ENCODE measurements around the gene RPUSD1. TPM values are rescaled to one million over a fixed set of nuclear protein-coding genes. Genes with fewer than 3 reads are reported as not detected.

The RPUSD1 gene
- total and polyA plus RNA-seq, 8 donors = 8.6 to 21.0 (median 12.1) TPM

- intact Hi-C loops (cut with DNase I) = no loop called here
- no peak for TF ChIP-seq CTCF (IDR thresholded peaks at IDR 0.05)
- Histone ChIP-seq H3K36me3 (no peaks in the 10 kb centered on the region), H3K4me3 (no peak within 1 kb of the TSS), H3K4me1 (no peaks in the 10 kb centered on the region), H3K27me3 (peaks cover 22 to 60% of the 10 kb centered on the region in 2 donors), H3K9me3 (no peaks in the 10 kb centered on the region), H3K27ac (no peak within 1 kb of the TSS)
- peak; percentile 9 for ATAC-seq
- no peak for DNase-seq
Observed at GRCh38 chr16:799948-800833, 12.0 kb upstream of the RPUSD1 start, which contains the start of gene GNG13. Gene GNG13 (minus strand): TSS chr16:800734. CDS start chr16:799077, 1,657 bp downstream.

GRCh38 chr16:799111-799947 is 11.1 kb upstream of the RPUSD1 start:
- H3K4me3 ChIP-seq = no peak overlapping the region
- no peak overlapping the region for H3K27ac ChIP-seq
- DNase-seq = no peak
- H3K36me3 ChIP-seq = no peaks in the 10 kb centered on the region
- TF ChIP-seq CTCF (IDR thresholded peaks at IDR 0.05) = no peak
- H3K4me1 ChIP-seq = no peaks in the 10 kb centered on the region
- peaks cover 22 to 57% of the 10 kb centered on the region in 2 donors for H3K27me3 ChIP-seq
- intact Hi-C loops (cut with DNase I) = no loop called here
- ATAC-seq = no peak
- H3K9me3 ChIP-seq = no peaks in the 10 kb centered on the region

GRCh38 chr16:798666-799065 is 10.5 kb upstream of the RPUSD1 start:
- H3K4me1 ChIP-seq = no peaks in the 10 kb centered on the region
- ATAC-seq = no peak
- peaks cover 22 to 57% of the 10 kb centered on the region in 2 donors for H3K27me3 ChIP-seq
- no peak overlapping the region for H3K27ac ChIP-seq
- TF ChIP-seq CTCF (IDR thresholded peaks at IDR 0.05) = no peak
- no peak for DNase-seq
- no peak overlapping the region for H3K4me3 ChIP-seq
- H3K9me3 ChIP-seq = no peaks in the 10 kb centered on the region
- intact Hi-C loops (cut with DNase I) = no loop called here
- H3K36me3 ChIP-seq = peaks cover 0 to 4% of the 10 kb centered on the region in 2 donors

GRCh38 chr16:797686-798085 is 9.5 kb upstream of the RPUSD1 start:
- H3K9me3 ChIP-seq = no peaks in the 10 kb centered on the region
- H3K27ac ChIP-seq = no peak overlapping the region
- no peak for DNase-seq
- H3K36me3 ChIP-seq = peaks cover 0 to 13% of the 10 kb centered on the region in 2 donors
- peaks cover 22 to 47% of the 10 kb centered on the region in 2 donors for H3K27me3 ChIP-seq
- no peaks in the 10 kb centered on the region for H3K4me1 ChIP-seq
- H3K4me3 ChIP-seq = no peak overlapping the region
- intact Hi-C loops (cut with DNase I) = no loop called here
- TF ChIP-seq CTCF (IDR thresholded peaks at IDR 0.05) = no peak
- ATAC-seq = no peak

GRCh38 chr16:797120-797420 is 8.9 kb upstream of the RPUSD1 start:
- Histone ChIP-seq H3K9me3 (no peaks in the 10 kb centered on the region), H3K4me1 (no peaks in the 10 kb centered on the region), H3K4me3 (no peak overlapping the region), H3K27ac (no peak overlapping the region), H3K36me3 (peaks cover 0 to 20% of the 10 kb centered on the region in 2 donors), H3K27me3 (peaks cover 20 to 41% of the 10 kb centered on the region in 2 donors)
- no peak for DNase-seq
- intact Hi-C loops (cut with DNase I) = no loop called here
- no peak for TF ChIP-seq CTCF (IDR thresholded peaks at IDR 0.05)
- ATAC-seq = no peak
